GM19452 (cell line): ENCODE measurements around the gene MBD6.

ENCODE experiments used
- ATAC-seq: cut with Tn5 transposase; IDR thresholded peaks from one replicate; pipeline ENCODE4 v1.9.1; 2021; ENCODE audit not compliant: unreplicated experiment

MBD6 gene

DNA sequence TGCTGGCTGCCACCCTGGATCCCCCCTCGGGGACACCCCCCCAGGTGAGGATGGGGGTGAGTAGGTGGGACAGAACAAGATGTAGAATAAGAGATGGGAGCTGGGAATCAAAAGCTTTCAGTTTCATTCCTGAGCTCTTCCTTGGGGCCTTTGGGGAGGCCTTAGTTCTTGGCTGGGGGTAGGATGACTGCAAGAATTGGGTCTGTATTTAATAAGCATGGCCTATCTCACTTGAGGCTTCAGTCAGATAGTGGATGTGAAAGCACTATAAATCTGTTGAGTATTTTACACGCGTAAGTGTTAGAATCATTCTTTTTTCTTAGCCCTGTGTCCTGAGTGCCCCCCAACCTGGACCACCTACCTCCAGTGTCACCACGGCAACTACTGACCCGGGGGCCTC is 4.6 kb downstream of the MBD6 start:
- ATAC-seq: no peak

DNA sequence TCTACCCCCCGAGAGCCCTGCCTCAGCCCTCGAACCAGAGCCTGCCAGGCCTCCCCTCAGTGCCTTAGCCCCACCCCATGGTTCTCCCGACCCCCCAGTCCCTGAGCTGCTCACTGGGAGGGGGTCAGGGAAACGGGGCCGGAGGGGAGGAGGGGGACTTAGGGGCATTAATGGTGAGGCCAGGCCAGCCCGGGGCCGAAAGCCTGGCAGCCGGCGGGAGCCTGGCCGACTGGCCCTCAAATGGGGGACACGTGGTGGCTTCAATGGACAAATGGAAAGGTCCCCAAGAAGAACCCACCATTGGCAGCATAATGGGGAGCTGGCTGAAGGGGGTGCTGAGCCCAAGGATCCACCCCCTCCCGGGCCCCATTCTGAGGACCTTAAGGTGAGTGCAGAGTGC is 5.6 kb downstream of the MBD6 start:
- no peak for ATAC-seq

DNA sequence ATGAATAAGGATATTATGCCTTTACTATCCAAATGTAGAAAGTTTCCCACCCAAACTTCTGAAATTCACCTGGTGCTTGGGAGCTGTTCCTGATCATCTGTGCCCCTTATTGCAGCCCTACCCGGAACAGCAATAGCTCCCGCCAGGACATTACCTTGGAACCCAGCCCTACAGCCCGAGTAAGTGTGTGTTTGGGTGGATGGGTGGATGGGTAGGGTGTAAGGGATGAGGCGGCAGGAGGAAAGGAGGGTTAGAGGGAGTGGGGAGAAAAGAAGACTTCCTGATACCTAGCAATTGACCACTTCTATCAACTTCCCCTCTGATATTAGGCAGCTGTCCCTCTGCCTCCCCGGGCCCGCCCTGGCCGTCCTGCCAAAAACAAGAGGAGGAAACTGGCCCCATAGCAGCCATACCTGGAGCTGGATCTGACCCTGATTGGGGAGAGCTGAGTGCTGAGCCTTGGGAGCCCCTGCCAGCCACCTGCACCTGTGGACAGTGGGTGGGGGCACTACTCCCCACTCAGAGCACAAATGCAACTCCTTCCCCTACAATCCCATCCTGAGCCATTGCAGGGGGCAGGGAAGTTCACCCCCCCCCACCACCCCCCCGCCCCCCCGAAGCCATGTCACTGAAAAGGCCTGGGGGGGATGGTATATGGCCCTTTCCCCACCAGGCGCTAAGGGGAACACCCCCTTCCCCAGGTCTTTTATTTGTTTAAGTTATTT is 6.4 kb downstream of the MBD6 start:
- ATAC-seq: no peak

GRCh38 chr12:57529831-57530230 is 7.2 kb downstream of the MBD6 start:
- ATAC-seq: no peak

DNA sequence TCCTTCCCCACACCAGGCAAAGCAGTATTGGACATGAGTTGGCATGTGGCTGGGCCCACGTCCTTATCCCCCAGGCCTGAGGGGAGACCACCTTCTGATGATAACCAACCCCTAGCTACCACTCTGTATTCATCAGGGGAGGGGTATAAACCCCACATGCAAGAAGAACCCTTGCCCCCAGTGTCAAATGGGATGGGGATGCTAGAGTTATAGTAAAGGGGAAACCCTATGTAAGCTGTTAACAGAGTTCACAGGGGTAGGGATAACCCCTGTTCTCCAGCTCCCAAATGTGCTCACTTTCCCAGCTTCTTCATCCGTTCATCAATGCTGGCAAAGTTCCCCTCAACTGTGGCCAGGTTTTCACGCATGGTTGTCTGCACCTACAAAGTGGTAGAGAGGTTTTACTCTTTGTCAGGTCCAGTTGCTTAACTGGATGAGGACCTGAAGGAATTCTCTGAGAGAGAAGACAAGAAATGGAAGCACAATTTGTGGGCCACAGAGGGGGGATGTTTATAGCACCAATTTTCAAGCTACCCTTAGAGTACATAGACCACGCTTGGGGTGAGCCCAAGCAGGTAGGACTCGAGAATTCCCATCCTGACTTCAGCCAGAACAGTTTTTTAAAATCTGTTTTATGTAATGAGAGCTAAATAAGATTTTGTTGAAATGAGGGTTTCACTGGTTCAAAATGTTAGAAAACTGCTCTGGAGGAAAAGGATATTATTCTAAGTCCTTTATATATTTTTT is 7.9 kb downstream of the MBD6 start:
- ATAC-seq: no peak

- no peak for ATAC-seq
These were observed 9.2 kb downstream of the MBD6 start for GRCh38 chr12:57531836-57532235.

GRCh38 chr12:57533108-57533507 is 10.5 kb downstream of the MBD6 start:
- no peak for ATAC-seq

- no peak for ATAC-seq
These were observed 11.6 kb downstream of the MBD6 start for GRCh38 chr12:57534250-57534649.

DNA sequence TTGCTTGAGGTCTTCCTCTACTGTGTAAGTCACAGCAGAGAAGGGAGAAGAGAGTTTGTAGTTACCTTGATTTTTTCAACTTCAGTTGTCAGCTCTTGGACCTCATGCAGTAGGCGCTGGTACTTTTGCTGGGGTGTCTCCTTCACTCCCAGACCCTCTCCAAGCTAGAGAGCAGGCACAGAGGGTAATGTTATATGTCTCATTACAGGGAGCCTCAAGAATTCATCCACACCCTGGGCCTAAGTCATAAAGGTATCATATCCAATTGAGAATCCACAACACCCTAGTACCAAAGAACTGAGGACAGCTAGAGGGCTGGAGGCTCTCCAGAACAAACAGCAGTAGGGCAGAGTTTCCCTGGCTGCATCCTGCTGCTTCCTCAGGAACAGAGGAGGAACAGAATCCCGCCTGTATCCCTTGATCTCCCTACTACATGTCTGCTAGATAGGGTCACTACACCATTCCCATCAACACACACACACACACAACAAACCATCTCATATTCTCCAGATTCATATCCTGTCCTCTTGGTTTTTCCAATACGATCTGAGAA is 12.4 kb downstream of the MBD6 start:
- ATAC-seq: no peak

- no peak for ATAC-seq
These were observed 13.4 kb downstream of the MBD6 start for GRCh38 chr12:57535764-57536596.

GRCh38 chr12:57536597-57536942 is 13.9 kb downstream of the MBD6 start:
- ATAC-seq: no peak

DNA sequence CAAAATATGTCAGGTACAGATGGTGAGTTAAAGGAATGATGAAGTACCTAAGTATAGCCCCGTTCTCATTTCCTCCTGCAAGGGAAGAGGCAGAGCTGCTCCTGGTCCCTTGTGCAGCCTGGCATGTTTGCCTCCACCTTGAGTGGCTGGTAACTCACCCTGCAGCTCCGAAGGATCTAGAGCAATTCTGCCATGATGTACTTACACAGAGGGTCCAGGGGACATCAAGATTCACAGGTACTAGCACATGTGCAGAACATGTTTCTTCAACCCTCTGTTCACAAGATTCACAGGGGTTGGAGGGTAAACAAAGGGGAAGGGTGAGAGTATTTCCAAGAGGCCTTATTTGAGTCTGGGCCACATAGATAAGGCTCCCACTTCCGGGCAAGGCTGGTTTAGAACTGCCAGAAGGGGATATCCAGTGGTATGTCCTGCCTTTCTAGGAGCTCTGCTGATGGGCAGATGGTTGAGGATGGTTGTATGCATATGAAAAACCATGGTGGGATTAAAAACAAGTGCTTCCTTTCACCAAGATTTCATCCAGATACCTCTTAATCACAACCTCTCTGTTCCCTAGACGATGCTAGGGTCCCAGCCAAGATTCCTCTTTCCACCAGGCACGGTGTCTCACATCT is 16.6 kb downstream of the MBD6 start:
- no peak for ATAC-seq

- no peak for ATAC-seq
These were observed 18.4 kb downstream of the MBD6 start for GRCh38 chr12:57541001-57541400.

GRCh38 chr12:57541717-57542116 is 19.1 kb downstream of the MBD6 start:
- no peak for ATAC-seq

GRCh38 chr12:57543581-57543980 is 21.0 kb downstream of the MBD6 start:
- ATAC-seq: no peak

GRCh38 chr12:57545809-57546437 is 23.3 kb downstream of the MBD6 start:
- no peak for ATAC-seq

- peak; percentile 99 for ATAC-seq
These were observed 24.0 kb downstream of the MBD6 start, which contains the start of gene DCTN2 for GRCh38 chr12:57546438-57547287. Gene DCTN2 (minus strand): TSS chr12:57547192. CDS start chr12:57547063, 129 bp downstream.

DNA sequence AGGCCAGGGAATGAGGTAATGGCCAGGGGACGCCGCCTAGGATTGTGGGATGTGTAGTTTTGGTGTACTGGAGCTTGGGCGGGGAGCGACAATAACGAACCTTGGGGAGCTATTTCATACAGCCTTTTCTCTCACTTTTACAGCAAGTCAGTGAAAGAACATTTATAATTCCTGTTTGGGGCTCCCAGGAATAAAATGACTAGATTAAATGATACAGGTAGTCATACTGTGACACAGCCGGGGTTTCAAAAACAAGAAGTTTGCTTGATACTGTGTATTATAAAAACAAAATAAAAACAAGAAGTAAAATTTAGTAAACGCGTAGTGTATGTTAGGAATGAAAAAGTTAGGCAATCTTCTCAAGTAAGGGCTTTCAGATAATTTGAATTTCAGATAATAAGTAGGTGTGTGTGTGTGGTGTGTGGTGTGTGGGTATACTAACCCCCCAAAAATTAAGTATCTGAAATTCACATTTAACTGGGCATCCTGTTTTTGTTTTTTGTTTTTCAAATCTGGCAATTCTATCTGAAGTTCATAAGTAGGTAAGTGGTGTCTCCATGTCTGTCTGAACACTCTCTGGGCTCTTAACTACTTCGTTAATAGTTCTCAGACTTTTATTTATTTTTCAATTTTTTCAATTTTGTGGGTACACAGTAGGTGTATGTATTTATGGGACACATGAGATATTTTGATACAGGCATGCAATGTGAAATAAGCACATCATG is 24.8 kb downstream of the MBD6 start:
- ATAC-seq: no peak

DNA sequence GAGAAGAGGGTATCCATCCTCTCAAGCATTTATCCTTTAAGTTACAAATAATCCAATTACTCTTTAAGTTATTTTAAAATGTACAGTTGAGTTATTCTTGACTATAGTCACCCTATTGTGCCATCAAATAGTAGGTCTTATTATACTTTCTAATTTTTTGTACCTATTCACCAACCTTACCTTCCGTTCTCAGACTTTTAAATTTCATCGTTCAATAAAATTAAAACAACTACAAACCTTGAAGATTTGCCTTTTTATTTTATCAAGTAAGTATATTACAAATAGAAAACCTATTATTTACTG is 25.3 kb downstream of the MBD6 start:
- no peak for ATAC-seq
